ENCODE measurements around the gene C11orf68. TPM values are rescaled to one million over a fixed set of nuclear protein-coding genes. Genes with fewer than 3 reads are reported as not detected.

C11orf68 gene
- total and polyA plus RNA-seq, 2 donors (not counting 1 experiment from before 2014, with no cell fraction given), result 34.9 to 50.6 TPM

DNA sequence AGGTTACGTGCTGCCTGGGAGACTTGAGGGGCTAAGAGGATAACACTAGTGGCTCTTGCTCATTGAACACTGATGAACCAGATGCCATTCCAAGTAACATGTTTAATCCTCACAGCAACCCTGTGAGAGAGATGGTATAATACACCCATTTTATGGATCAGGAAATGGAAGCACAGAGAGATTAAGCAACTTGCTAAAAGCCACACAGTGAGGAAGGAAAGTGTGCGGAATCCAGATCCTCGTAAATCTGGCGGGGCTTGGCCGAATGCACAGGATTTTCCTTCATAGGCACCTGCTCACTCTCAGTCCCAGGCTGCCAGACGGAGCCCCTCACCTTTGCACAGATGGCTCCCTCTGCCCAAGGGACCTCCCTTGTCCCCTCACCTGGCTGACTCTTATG, 11.0 kb downstream of the C11orf68 start:
- Histone ChIP-seq H3K9me3 (ENCODE audit: control extremely low read depth in 1 of 3, control insufficient read depth in 2 of 3, insufficient read depth in 1 of 3, low read length in 2 of 3) (no peaks in the 10 kb centered on the region), H3K9ac (ENCODE audit: low read length) (no peak overlapping the region), H4K20me1 (ENCODE audit: control insufficient read depth, insufficient read depth, low read length, poor library complexity, severe bottlenecking) (no peaks in the 10 kb centered on the region), H3K4me3 (ENCODE audit: control extremely low read depth in 1 of 5, extremely low read depth in 1 of 5, insufficient read depth in 1 of 5, low read depth in 2 of 5, low read length in 4 of 5) (no peak overlapping the region), H3K4me2 (replicated peaks; ENCODE audit: low read depth, low read length, poor library complexity, severe bottlenecking) (no peak overlapping the region), H3K4me1 (ENCODE audit: control insufficient read depth in 2 of 2, insufficient read depth in 2 of 2, low read length in 2 of 2) (peaks cover 0 to 3% of the 10 kb centered on the region in 2 donors), H3K27me3 (replicated peaks in 1 of 4; ENCODE audit: control extremely low read depth in 1 of 4, control insufficient read depth in 3 of 4, insufficient read depth in 4 of 4, low read length in 3 of 4) (peaks cover 0 to 35% (median 9%) of the 10 kb centered on the region in 4 experiments), H3K27ac (ENCODE audit: low read length in 2 of 2) (no peak overlapping the region), H2AFZ (ENCODE audit: insufficient read depth, low read depth, low read length, poor library complexity, severe bottlenecking) (no peak overlapping the region), H3K79me2 (ENCODE audit: control insufficient read depth, insufficient read depth, low read length) (peaks cover 9% of the 10 kb centered on the region), H3K36me3 (replicated peaks in 1 of 2; ENCODE audit: control extremely low read depth in 1 of 2, control insufficient read depth in 1 of 2, extremely low read depth in 1 of 2, insufficient read depth in 2 of 2, low read length in 1 of 2) (no peaks in the 10 kb centered on the region)
- ChIA-PET POLR2A (no interaction called here), CTCF (interaction anchor here (1.7 kb wide), 1 partner anchor 19 kb away, joined by 6 read pairs; the partner anchor contains the start of gene FIBP)
- intact Hi-C loops (cut with micrococcal nuclease), result no loop called here
- H3K4me1 Mint-ChIP-seq, result peaks cover 5% of the 10 kb centered on the region
- no peaks in the 10 kb centered on the region for H3K9me3 Mint-ChIP-seq (ENCODE audit: insufficient read depth)
- 90% methylated on average over 5 of the region's 6 CpGs for WGBS (ENCODE audit: insufficient coverage)
- peaks cover 41% of the 10 kb centered on the region for H3K27me3 Mint-ChIP-seq
- no peak overlapping the region for H3K4me3 Mint-ChIP-seq
- H3K27ac Mint-ChIP-seq, result no peak overlapping the region
- no peak for TF ChIP-seq EZH2 (IDR thresholded peaks at IDR 0.05; ENCODE audit: borderline replicate concordance, insufficient read depth, low read depth, low read length, poor library complexity, severe bottlenecking)
- TF ChIP-seq, protein P1, sequence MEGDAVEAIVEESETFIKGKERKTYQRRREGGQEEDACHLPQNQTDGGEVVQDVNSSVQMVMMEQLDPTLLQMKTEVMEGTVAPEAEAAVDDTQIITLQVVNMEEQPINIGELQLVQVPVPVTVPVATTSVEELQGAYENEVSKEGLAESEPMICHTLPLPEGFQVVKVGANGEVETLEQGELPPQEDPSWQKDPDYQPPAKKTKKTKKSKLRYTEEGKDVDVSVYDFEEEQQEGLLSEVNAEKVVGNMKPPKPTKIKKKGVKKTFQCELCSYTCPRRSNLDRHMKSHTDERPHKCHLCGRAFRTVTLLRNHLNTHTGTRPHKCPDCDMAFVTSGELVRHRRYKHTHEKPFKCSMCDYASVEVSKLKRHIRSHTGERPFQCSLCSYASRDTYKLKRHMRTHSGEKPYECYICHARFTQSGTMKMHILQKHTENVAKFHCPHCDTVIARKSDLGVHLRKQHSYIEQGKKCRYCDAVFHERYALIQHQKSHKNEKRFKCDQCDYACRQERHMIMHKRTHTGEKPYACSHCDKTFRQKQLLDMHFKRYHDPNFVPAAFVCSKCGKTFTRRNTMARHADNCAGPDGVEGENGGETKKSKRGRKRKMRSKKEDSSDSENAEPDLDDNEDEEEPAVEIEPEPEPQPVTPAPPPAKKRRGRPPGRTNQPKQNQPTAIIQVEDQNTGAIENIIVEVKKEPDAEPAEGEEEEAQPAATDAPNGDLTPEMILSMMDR (IDR thresholded peaks at IDR 0.05), result no peak
- no peak for ATAC-seq (ENCODE audit: low read depth)
- DNase-seq, result no peak

DNA sequence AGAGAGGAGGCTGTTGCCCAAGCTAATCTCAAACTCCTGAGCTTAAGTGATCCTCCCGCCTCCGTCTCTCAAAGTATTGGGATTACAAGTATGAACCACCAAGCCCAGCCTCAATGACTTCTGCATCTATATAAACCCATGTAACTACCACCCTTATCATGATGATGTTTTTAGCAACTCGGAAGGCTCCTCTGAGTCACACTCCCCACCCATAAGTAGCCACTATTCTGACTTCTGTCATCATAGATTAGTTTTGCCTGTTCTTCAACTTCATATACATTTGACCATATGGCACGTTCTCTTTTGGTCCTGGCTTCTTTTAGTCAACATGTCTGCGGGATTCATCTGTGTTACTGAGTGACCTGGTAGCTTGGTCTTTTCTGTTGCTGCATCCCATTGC, 12.3 kb downstream of the C11orf68 start:
- DNase-seq, result no peak
- H3K9me3 ChIP-seq (ENCODE audit: control extremely low read depth in 1 of 3, control insufficient read depth in 2 of 3, insufficient read depth in 1 of 3, low read length in 2 of 3), result no peaks in the 10 kb centered on the region
- H3K36me3 ChIP-seq (replicated peaks in 1 of 2; ENCODE audit: control extremely low read depth in 1 of 2, control insufficient read depth in 1 of 2, extremely low read depth in 1 of 2, insufficient read depth in 2 of 2, low read length in 1 of 2), result no peaks in the 10 kb centered on the region
- ChIA-PET POLR2A (interaction anchor here (0.6 kb wide), 1 partner anchor 24 kb away, joined by 4 read pairs; no protein-coding TSS in a partner anchor), CTCF (interaction anchor here (1.2 to 1.7 kb wide), 2 partner anchors 18 to 54 kb away, joined by 3 to 6 read pairs; partner anchors contain the start of gene FIBP)
- no peak overlapping the region for H3K4me3 Mint-ChIP-seq
- TF ChIP-seq, protein P1 (IDR thresholded peaks at IDR 0.05), result no peak
- intact Hi-C loops (cut with micrococcal nuclease), result no loop called here
- peaks cover 4% of the 10 kb centered on the region for H3K4me1 Mint-ChIP-seq
- no peak overlapping the region for H3K9ac ChIP-seq (ENCODE audit: low read length)
- WGBS (ENCODE audit: insufficient coverage), result 89% methylated on average over 4 of the region's 5 CpGs
- H3K9me3 Mint-ChIP-seq (ENCODE audit: insufficient read depth), result no peaks in the 10 kb centered on the region
- H3K27me3 ChIP-seq (replicated peaks in 1 of 4; ENCODE audit: control extremely low read depth in 1 of 4, control insufficient read depth in 3 of 4, insufficient read depth in 4 of 4, low read length in 3 of 4), result peaks cover 0 to 37% (median 10%) of the 10 kb centered on the region in 4 experiments
- no peak overlapping the region for H2AFZ ChIP-seq (ENCODE audit: insufficient read depth, low read depth, low read length, poor library complexity, severe bottlenecking)
- H3K27me3 Mint-ChIP-seq, result peaks cover 39% of the 10 kb centered on the region
- H3K4me2 ChIP-seq (replicated peaks; ENCODE audit: low read depth, low read length, poor library complexity, severe bottlenecking), result no peak overlapping the region
- H3K79me2 ChIP-seq (ENCODE audit: control insufficient read depth, insufficient read depth, low read length), result no peaks in the 10 kb centered on the region
- H4K20me1 ChIP-seq (ENCODE audit: control insufficient read depth, insufficient read depth, low read length, poor library complexity, severe bottlenecking), result no peaks in the 10 kb centered on the region
- H3K27ac ChIP-seq (ENCODE audit: low read length in 2 of 2), result no peak overlapping the region
- H3K4me3 ChIP-seq (ENCODE audit: control extremely low read depth in 1 of 5, extremely low read depth in 1 of 5, insufficient read depth in 1 of 5, low read depth in 2 of 5, low read length in 4 of 5), result no peak overlapping the region
- ATAC-seq (ENCODE audit: low read depth), result no peak
- no peaks in the 10 kb centered on the region for H3K4me1 ChIP-seq (ENCODE audit: control insufficient read depth in 2 of 2, insufficient read depth in 2 of 2, low read length in 2 of 2)
- H3K27ac Mint-ChIP-seq, result no peak overlapping the region
